Astrocyte (in vitro differentiated cells and primary cell): ENCODE data around the gene RAB11FIP3. TPM values are rescaled to one million over a fixed set of nuclear protein-coding genes. Genes with fewer than 3 reads are reported as not detected.

Experiments used
- DNase-seq: peaks from one replicate; pipeline ENCODE4 v3.0.0-alpha.2; 2010; ENCODE audit warnings: low read depth
- FAIRE-seq: peaks from 2 replicates; lab custom pipeline; 2011; peaks lifted over from hg19 to GRCh38; lab: Jason Lieb, UNC
- H2AFZ ChIP-seq: 2 replicates; pipeline ENCODE4 v1.6.0; 2012; ENCODE audit warnings: low read depth, low read length, inconsistent platforms
- H3K27ac ChIP-seq: 2 replicates; pipeline ENCODE4 v1.5.1; 2011; ENCODE audit warnings: low read depth, low read length, inconsistent platforms
- H3K27me3 ChIP-seq: 2 replicates; pipeline ENCODE4 v1.6.0; 2011; ENCODE audit warnings: low read length, inconsistent platforms; ENCODE audit not compliant: insufficient read depth
- H3K36me3 ChIP-seq: 2 replicates; pipeline ENCODE4 v1.5.1; 2011; ENCODE audit warnings: low read length, inconsistent platforms; ENCODE audit not compliant: insufficient read depth
- H3K4me1 ChIP-seq: 2 replicates; pipeline ENCODE4 v1.5.1; 2011; ENCODE audit warnings: low read length, inconsistent platforms; ENCODE audit not compliant: insufficient read depth
- H3K4me2 ChIP-seq: 2 replicates; pipeline ENCODE4 v1.6.0; 2012; ENCODE audit warnings: low read length, inconsistent platforms
- H3K4me3 ChIP-seq: 2 replicates; pipeline ENCODE4 v1.5.1; 2011; ENCODE audit warnings: low read depth, mild to moderate bottlenecking, low read length, inconsistent platforms; ENCODE audit not compliant: insufficient read depth
- H3K79me2 ChIP-seq: 2 replicates; pipeline ENCODE4 v1.6.0; 2012; ENCODE audit warnings: mild to moderate bottlenecking, low read length, inconsistent platforms; ENCODE audit not compliant: insufficient read depth
- H3K9ac ChIP-seq: 2 replicates; pipeline ENCODE4 v1.6.0; 2012; ENCODE audit warnings: mild to moderate bottlenecking, low read length, inconsistent platforms
- H3K9me3 ChIP-seq: 2 replicates; pipeline ENCODE4 v1.5.1; 2012; ENCODE audit warnings: low read depth, mild to moderate bottlenecking, low read length, inconsistent platforms; ENCODE audit not compliant: insufficient read depth
- H4K20me1 ChIP-seq: 2 replicates; pipeline ENCODE4 v1.6.0; 2012; ENCODE audit warnings: low read length, inconsistent platforms; ENCODE audit not compliant: insufficient read depth
- H3K27ac Mint-ChIP-seq: one replicate; pipeline ENCODE4 v1.8.0; 2021; ENCODE audit warnings: mild to moderate bottlenecking, mixed read lengths; ENCODE audit not compliant: unreplicated experiment
- H3K27me3 Mint-ChIP-seq: one replicate; pipeline ENCODE4 v1.8.0; 2021; ENCODE audit warnings: low read depth, mixed read lengths; ENCODE audit not compliant: unreplicated experiment
- H3K36me3 Mint-ChIP-seq: one replicate; pipeline ENCODE4 v1.8.0; 2021; ENCODE audit warnings: low read depth, mixed read lengths; ENCODE audit not compliant: unreplicated experiment
- H3K4me1 Mint-ChIP-seq: one replicate; pipeline ENCODE4 v1.8.0; 2021; ENCODE audit warnings: low read depth, mixed read lengths; ENCODE audit not compliant: unreplicated experiment
- H3K4me3 Mint-ChIP-seq: one replicate; pipeline ENCODE4 v1.8.0; 2021; ENCODE audit warnings: mild to moderate bottlenecking, moderate library complexity, mixed read lengths; ENCODE audit not compliant: unreplicated experiment
- H3K9me3 Mint-ChIP-seq: one replicate; pipeline ENCODE4 v1.8.0; 2021; ENCODE audit warnings: mild to moderate bottlenecking, mixed read lengths; ENCODE audit not compliant: unreplicated experiment
- EZH2 ChIP-seq: IDR thresholded peaks from 2 replicates; pipeline ENCODE4 v1.6.1; 2012; ENCODE audit warnings: mild to moderate bottlenecking, low read length, inconsistent platforms; ENCODE audit not compliant: insufficient read depth
- total RNA-seq: library from RNA; stranded (reverse); gene quantifications from 2 replicates; pipeline ENCODE4 v1.2.1, GENCODE V29; 2021
- TF ChIP-seq, protein P1 (sequence below): IDR thresholded peaks from 2 replicates; pipeline ENCODE4 v1.5.1; 2011; ENCODE audit warnings: low read depth, mild to moderate bottlenecking, inconsistent platforms, low read length, moderate library complexity; ENCODE audit not compliant: insufficient read depth

The RAB11FIP3 gene
- total RNA-seq, 1 donor from 2014 or later, result 21.2 TPM

DNA sequence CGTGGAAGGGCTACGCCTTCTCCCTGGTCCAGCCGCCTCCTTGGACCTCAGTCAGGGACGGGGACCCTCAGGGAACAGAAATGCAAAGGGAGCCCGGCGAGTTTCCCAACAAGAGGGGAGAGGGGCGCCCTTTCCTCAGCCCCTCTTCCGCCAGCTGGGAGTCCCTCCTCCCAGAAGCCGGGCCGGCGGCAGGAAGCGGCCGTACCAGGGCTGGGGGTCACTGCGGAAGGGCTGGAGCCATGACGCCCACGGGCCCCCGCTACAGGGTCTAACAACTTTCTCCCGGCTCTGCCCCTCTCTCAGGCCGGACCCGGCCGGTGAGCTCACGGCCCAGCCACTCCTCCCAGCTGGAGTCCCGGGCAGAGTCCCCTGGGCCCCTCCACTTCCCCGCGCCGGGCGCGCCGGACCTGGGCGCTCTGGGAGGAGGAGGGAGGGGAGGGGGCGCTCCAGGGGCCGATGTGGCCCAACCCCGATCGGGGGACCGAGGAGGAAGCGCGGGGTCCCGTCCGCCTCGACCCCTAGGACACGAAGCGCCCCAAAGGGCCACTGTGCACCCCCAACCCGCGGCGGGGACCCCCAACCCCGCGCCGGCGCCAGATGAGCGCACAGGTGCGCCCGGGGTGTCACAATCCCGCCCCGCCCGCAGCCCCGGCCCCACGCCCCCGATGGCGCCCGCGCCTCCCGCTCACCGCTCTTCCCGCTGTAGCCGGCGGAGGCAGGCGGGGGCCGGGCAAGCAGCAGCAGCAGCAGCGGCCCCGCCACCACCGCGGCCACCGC lies 44.2 kb upstream of the RAB11FIP3 start:
- no peaks in the 10 kb centered on the region for H3K36me3 Mint-ChIP-seq
- Histone ChIP-seq H3K4me1 (peaks cover 12% of the 10 kb centered on the region), H3K36me3 (no peaks in the 10 kb centered on the region), H4K20me1 (peaks cover 30% of the 10 kb centered on the region), H3K27ac (no peak overlapping the region), H2AFZ (peak overlapping the region; percentile 58), H3K79me2 (peaks cover 25% of the 10 kb centered on the region), H3K9ac (peak overlapping the region; percentile 81), H3K4me2 (peak overlapping the region; percentile 96), H3K27me3 (no peaks in the 10 kb centered on the region), H3K9me3 (no peaks in the 10 kb centered on the region), H3K4me3 (peak overlapping the region; percentile 64)
- peak overlapping the region; percentile 85 for H3K4me3 Mint-ChIP-seq
- H3K4me1 Mint-ChIP-seq, result peaks cover 16% of the 10 kb centered on the region
- H3K27me3 Mint-ChIP-seq, result no peaks in the 10 kb centered on the region
- H3K9me3 Mint-ChIP-seq, result no peaks in the 10 kb centered on the region
- no peak for FAIRE-seq
- no peak for DNase-seq
- TF ChIP-seq, protein P1, sequence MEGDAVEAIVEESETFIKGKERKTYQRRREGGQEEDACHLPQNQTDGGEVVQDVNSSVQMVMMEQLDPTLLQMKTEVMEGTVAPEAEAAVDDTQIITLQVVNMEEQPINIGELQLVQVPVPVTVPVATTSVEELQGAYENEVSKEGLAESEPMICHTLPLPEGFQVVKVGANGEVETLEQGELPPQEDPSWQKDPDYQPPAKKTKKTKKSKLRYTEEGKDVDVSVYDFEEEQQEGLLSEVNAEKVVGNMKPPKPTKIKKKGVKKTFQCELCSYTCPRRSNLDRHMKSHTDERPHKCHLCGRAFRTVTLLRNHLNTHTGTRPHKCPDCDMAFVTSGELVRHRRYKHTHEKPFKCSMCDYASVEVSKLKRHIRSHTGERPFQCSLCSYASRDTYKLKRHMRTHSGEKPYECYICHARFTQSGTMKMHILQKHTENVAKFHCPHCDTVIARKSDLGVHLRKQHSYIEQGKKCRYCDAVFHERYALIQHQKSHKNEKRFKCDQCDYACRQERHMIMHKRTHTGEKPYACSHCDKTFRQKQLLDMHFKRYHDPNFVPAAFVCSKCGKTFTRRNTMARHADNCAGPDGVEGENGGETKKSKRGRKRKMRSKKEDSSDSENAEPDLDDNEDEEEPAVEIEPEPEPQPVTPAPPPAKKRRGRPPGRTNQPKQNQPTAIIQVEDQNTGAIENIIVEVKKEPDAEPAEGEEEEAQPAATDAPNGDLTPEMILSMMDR, result no peak
- no peak for TF ChIP-seq EZH2
- no peak overlapping the region for H3K27ac Mint-ChIP-seq

DNA sequence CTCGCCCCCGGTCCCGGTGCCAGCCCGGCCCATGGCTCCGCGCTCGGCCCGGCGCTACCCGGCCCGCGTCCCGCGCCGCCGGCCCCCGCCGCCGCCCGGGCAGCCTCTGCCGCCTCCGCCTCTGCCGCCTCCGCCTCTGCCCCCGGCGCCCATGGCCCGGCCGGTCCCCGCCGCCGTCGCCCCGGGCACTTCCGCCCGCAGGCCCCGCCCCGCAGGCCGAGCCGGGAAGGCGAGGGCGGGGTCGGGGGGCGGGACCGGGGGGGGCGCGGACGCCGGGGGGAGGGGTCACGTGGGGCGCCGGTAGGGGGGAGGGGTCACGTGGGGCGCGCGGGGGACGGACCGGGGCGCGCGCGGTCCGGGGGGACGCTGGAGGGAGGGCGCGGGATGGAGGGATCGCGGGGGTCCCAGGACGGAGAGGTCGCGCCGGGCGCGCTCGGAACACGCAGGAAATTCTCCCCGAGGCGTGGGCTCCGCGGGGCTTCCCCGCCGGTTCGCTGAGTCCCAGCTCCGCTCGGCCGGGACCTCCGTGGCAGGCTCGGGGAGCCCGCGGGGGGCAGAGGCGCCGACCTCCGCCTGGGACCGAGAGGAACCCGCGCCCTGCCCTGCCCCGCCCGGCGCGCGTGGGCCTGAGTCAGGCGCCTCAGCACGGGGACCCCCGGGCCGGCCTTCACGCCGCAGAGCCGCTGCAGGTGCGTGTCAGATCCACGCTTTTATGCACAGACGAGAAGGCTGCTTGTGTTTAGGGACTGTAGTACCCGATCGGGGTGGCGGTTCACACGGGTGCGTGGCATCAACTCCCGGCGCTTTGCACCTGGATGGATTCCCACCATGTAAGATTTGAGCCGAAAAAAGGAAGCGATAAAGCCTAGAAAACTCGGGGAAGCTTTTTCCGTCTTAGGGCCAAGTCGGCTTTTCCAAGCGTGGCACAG lies 43.4 kb upstream of the RAB11FIP3 start, which contains the start of gene PGAP6:
PGAP6 (minus strand) TSS at position 190 of the 929 bp plus-strand sequence; CDS start at position 33, 157 bp downstream.
- H3K36me3 Mint-ChIP-seq, result no peaks in the 10 kb centered on the region
- Histone ChIP-seq H4K20me1 (peaks cover 30% of the 10 kb centered on the region), H3K79me2 (peaks cover 25% of the 10 kb centered on the region), H3K36me3 (no peaks in the 10 kb centered on the region), H3K4me3 (peak within 1 kb of the TSS; percentile 71), H3K9ac (peak within 1 kb of the TSS; percentile 81), H3K27me3 (no peaks in the 10 kb centered on the region), H3K4me1 (peaks cover 12% of the 10 kb centered on the region), H2AFZ (peak within 1 kb of the TSS; percentile 75), H3K9me3 (no peaks in the 10 kb centered on the region), H3K4me2 (peak within 1 kb of the TSS; percentile 98), H3K27ac (no peak within 1 kb of the TSS)
- no peaks in the 10 kb centered on the region for H3K27me3 Mint-ChIP-seq
- TF ChIP-seq EZH2, result no peak
- TF ChIP-seq, protein P1, result no peak
- peak within 1 kb of the TSS; percentile 26 for H3K27ac Mint-ChIP-seq
- FAIRE-seq (no peak), DNase-seq (no peak)
- peak within 1 kb of the TSS; percentile 86 for H3K4me3 Mint-ChIP-seq
- H3K9me3 Mint-ChIP-seq, result no peaks in the 10 kb centered on the region
- peaks cover 18% of the 10 kb centered on the region for H3K4me1 Mint-ChIP-seq
